ENCODE measurements around the gene AEBP1.

- TF ChIP-seq CTCF (IDR thresholded peaks at IDR 0.05; ENCODE audit: low read depth, low read length) (no peak), MAX (IDR thresholded peaks at IDR 0.05; ENCODE audit: low read depth, low read length) (no peak), POLR2A (IDR thresholded peaks at IDR 0.05; ENCODE audit: extremely low read depth, insufficient read length) (no peak)
Measured at GRCh38 chr7:44087911-44088838, 16.0 kb upstream of the AEBP1 start.
